Inferior parietal cortex (tissue), 1 donor: ENCODE measurements around the gene ACSF3.

Experiments used
- DNase-seq: peaks from one replicate; pipeline ENCODE4 v3.0.0-alpha.2; 2016; ENCODE audit errors: extremely low spot score

The ACSF3 gene

GRCh38 chr16:89093602-89094251, at the start of gene ACSF3:
ACSF3 (plus strand) TSS chr16:89093852; CDS start chr16:89100682, 6,830 bp downstream.
- peak; percentile 43 for DNase-seq

- DNase-seq: no peak
Measured at GRCh38 chr16:89044418-89045180, 49.1 kb upstream of the ACSF3 start.

- DNase-seq: no peak
Measured at GRCh38 chr16:89045181-89045815, 48.4 kb upstream of the ACSF3 start.

GRCh38 chr16:89045881-89046280, 47.8 kb upstream of the ACSF3 start:
- DNase-seq: no peak

GRCh38 chr16:89046491-89046890, 47.2 kb upstream of the ACSF3 start:
- DNase-seq: no peak

GRCh38 chr16:89047331-89048089, 46.1 kb upstream of the ACSF3 start:
- DNase-seq: no peak

- DNase-seq: no peak
Measured at GRCh38 chr16:89048090-89048725, 45.4 kb upstream of the ACSF3 start.

- DNase-seq: no peak
Measured at GRCh38 chr16:89048871-89049422, 44.7 kb upstream of the ACSF3 start.

GRCh38 chr16:89049484-89050118, 44.1 kb upstream of the ACSF3 start:
- DNase-seq: no peak

- no peak for DNase-seq
Measured at GRCh38 chr16:89050119-89050867, 43.4 kb upstream of the ACSF3 start.

GRCh38 chr16:89050868-89051311, 42.8 kb upstream of the ACSF3 start:
- DNase-seq: no peak

GRCh38 chr16:89051521-89052166, 42.0 kb upstream of the ACSF3 start:
- DNase-seq: no peak

- no peak for DNase-seq
Measured at GRCh38 chr16:89052191-89052889, 41.3 kb upstream of the ACSF3 start.

GRCh38 chr16:89052890-89053724, 40.5 kb upstream of the ACSF3 start:
- DNase-seq: peak; percentile 62

- DNase-seq: no peak
Measured at GRCh38 chr16:89053725-89054029, 40.0 kb upstream of the ACSF3 start.

GRCh38 chr16:89054261-89054661, 39.4 kb upstream of the ACSF3 start:
- no peak for DNase-seq

- no peak for DNase-seq
Measured at GRCh38 chr16:89054714-89055113, 38.9 kb upstream of the ACSF3 start.

GRCh38 chr16:89055313-89055712, 38.3 kb upstream of the ACSF3 start:
- DNase-seq: no peak
